GM10847 (cell line): Measurements from ENCODE around the gene FOSL2.

ENCODE experiments used
- POLR2A ChIP-seq: IDR thresholded peaks from 2 replicates; pipeline ENCODE4 v1.6.1; 2011; ENCODE audit not compliant: insufficient read length; ENCODE audit errors: extremely low read depth

FOSL2 gene

DNA sequence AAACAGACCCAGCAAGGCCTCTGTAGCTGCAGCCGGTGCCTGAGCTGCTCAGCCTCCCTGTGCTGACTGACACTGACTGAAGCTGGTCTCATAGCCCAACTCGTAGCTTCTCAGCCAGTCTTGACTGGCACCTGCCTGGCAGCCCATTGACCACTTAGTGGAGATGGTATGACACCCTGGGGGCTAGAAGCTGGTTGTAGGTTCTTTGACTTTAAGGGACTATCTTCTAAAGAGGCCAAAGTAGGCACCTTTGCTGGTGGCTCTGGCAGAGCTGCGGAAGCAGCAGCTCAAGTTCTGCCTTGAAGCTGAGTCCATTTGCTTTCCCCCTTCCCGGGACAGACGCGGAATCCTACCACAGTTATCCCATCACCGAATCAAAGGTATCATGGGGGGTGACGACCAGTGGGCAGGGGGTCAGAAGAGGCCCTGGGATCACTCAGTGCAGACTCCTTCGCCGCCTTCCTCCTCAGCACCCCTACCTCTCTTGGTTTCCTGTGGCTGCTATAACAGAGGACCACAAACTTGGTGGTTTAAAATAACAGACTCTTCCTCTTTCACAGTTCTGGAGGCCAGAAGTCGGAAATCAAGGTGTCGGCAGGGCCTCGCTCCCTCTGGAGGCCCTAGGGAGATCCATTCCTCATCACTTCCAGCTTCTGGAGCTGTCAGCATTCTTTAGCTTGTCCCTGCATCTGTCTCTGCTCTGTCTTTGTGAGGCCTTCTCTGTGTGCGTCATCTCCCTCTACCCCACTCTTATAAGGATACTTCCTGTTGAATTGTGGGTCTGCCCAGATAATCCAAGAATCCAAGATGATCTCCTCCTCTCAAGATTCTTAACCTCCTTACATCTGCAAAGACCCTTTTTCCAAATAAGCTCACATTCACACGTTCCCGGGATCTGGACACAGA, 13.7 kb upstream of the FOSL2 start:
- no peak for TF ChIP-seq POLR2A

DNA sequence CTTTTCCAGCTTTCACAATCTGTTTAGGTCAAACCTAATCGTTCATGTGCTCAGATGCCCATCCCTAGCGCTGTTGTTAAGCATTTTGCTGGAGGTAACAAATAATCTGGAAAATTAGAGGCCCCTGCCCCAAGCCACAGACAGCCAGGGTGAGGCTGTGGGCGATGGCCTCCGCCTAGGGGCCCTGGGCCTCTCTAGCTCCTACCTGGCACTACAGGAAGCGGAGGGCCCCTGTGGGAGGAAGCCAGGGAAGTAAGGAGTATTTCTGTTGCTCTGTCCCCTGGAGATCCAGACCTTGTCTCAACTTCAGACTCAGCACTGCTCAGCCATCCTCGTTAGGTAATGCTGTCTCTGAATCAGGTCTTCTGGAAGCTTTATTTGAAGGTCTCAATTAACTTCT, 12.4 kb upstream of the FOSL2 start:
- TF ChIP-seq POLR2A: no peak

DNA sequence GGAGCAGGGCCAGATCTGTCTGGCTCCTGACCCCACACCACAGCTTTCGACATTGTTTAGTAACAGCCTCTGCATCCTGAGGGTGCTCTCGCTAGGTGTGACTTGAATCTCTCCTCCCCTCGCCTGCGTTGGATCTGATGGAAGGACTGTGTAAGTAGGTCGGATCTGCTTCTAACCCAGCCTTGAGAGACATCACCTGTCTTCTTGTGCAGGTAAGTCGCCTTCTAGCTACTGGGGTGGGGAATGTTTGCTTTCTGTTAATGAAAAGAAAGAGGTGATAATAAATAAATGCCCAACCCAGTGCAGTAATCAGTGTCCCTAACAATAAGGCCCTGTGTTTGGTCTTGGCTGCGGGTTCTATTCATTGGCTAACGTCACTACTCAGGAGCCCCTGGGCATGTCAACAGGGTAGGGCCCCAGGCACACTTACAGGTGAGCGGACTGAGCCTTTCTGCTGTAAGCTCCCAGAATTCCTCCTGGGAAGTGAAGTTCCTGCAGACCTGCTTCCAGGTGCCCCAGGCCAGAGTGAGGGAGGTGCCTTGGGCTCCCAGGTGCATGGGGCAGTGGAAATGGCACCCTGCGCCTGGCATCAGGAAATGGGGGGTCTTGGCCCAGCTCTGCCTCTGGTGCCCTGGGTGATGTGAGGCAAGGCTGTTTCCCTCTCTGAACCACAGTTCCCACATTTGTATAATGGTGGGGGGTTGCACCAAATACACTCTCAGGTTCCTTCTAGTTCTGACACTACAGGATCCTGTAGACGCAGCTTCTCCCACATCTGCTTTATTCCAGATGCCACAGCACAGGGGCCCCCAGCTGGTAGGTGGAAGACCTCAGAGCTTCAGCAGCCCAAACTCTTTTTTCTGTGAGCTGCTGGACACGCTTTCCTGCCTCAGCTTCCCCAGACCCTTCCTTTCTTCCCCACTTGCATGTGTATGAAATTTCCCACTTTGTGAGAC, 11.2 kb upstream of the FOSL2 start:
- no peak for TF ChIP-seq POLR2A

DNA sequence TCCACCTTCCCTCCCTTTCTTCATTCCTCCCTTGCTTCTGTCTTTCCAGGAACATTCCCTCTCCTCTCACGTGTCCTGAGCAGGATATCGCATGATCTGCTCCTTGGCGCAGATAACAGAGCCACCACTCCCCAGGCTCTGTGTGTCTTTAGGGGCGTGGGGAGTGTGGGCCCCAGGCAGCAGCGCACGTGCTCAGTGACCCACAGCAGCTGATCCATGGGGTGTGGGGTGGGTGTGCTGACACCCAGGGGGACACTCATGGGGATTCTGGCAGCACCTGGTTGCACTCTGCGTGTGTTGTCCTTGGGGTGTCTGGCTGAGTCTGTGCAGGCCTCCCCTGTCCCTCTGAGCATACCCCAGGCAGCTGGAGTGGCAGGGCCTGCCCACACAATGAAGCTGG, 9.9 kb upstream of the FOSL2 start:
- TF ChIP-seq POLR2A: no peak

DNA sequence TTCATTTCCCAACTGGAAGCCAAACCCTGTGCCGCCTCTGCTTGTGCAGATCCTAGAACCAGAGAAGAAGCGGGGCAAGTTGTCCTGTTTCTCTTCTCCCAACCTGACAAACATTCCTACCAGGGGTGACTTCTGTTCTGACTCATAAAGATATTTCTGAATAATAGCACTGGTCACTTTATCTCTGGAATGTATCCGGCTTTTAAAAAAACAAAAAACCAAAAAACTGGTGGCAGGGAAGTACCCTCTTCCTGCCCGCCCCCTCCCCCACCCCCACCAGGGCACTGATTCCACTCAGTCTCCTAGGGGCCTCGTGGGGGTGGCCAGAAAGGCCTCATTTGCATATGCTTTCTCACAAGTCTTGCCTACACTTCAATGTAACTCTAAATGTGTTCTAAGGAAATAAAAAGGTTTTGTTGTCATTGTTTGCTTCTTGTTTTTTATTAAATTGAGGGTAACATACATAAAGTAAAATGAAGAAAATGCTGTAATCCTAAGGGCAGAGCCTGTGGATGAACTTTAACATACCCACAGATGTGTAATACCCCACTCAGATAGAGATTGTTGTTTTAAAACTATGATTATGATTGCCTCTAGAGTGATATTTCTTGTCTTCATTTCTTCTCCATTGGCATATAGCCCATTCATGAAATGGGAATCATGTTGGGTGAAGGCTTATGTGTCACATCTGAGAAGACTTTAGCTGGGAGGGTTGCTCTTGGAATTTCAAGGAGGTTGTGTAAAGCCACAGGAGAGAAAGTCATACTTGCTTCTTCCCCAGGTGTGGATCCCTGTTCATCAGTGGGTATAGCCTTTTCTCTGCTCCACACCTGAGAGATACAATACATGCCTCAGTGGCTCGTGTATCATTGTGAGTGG, 5.3 kb upstream of the FOSL2 start:
- TF ChIP-seq POLR2A: no peak

DNA sequence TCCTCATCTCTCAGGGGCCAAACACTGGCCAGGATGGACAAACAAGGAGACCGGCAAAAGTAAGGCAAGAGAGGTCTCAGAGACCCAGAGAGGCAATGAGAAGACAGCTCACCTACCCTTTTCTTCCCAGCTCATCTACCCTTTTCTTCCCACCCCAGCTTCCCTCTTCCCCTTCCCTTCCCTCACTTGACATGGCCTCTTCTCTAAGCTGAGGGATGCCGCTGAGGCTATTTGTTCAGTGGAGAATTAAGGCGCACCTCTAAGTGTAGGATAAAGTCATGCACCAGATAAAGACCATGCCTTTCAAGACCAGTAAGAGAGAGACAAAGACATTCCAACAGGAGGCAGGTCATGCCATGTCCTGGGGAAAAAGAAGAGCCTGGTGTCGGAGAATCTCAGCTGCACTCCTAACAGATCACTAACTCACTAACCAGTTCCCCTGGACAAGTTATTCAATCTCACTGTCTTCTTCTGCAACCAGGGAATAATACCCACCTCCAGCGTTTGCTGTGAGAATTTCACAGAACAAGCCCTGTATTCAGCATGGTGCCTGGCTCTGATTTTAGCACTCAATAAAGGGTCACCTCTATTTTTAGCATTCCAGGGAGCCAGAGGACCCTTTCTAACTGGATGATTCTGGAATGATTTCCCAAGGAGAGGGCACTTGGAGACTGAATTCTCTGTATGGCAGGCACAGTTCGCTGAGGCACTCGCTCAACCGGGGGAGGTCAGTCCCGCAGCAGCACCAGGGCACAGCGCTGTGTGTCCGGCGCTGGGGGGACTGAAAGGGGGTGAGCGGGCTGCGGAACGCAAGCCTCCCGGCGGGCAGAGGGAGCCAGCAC, 3.0 kb upstream of the FOSL2 start:
- TF ChIP-seq POLR2A: no peak

DNA sequence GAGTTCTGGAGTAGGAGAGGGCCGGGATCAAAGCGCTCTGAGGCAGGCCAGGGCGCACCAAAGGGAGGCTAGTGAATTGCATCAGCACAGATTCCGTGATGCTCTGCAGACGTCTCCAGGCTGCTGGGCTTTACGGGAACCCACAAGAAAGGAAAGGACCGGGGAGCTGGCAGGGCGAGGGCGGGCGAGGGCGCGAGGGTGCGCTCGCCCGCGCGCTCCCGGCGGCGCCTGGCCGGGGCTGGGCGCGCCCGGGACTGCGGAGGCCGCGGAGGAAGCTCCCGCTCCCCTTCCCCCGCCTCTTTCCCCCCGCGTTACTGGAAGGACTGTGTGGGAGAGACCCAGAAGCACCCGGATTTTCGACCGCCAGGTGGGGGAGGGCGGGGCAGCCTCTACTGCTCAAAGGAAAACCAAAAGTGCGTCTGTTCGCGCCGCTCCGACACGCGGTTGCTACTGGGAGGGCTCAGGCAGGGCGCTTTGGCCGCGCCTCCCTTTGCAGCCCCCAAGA, 2.4 kb upstream of the FOSL2 start:
- TF ChIP-seq POLR2A: peak; percentile 29

DNA sequence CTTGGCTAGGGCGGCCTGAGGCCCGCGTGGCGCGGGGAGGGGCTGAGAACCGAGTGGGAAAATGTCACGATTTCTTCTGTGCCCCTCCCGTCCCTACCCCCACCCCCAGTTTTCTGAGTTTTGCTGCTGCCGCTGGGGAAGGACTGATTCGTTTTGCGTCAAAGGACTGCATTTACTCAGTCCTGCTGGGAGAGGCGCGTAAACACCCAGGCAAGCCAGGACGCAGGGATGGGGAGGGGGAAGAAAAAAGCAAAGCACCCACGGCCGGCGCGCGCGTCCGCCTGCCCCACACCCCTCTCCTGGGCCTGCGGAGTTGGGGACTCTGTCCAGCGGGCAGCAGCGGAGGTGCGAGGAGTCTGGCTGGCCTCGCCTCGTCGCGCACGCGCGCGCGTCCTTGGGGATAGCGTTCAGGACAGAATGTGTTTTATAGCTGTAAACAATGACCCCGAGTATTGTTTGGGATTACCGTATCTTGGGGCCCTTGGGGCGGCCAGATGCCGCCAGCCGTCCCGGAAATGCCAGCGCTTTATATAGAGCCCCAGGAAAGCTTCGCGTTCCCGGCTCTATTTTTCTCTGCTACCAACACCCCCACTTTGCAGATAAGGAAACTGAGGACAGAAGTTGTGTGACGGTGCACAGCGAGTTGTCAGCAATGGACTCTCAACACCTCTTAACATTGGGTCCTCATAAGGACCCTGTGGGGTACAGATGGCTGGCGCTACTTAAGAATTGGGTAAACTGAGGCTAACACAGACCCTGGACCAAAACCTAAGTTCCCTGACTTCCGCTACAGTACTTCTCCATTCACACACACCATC, 1.7 kb upstream of the FOSL2 start:
- no peak for TF ChIP-seq POLR2A

DNA sequence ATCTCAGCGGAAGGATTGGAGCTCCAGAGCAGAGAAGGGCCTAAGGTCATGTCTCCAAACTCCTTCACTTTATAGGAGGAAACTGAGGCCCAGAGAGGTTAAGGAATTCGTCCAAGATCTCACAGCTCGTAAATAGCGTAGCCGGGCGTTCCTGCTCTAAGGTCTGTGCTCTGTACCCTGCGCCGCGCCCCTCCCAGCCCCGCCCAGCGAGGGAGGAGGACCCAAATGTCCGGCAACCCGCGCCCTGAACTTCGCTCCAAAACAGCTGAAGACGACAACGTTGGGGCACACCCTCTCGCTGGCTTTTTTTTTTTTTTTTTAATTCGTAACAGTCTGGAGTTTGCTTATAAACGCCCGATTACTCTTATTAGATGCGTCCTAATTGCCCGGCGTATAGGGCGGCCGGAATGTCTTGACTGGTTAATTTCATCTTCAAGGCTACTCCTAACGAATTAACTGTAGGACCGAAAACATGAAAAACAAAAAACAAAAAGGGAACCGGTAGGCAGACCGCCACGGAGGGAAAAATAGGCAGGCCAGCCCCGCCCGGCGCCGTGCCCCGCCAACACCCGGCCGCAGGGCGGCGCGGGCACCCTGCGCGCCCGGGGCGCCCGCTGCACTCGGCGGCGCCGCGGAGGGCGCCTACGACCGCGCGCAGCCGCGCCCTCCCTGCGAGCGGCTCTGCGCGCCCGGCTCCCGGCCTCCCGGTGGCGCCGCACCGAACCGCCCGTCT, 928 bp upstream of the FOSL2 start:
- no peak for TF ChIP-seq POLR2A

DNA sequence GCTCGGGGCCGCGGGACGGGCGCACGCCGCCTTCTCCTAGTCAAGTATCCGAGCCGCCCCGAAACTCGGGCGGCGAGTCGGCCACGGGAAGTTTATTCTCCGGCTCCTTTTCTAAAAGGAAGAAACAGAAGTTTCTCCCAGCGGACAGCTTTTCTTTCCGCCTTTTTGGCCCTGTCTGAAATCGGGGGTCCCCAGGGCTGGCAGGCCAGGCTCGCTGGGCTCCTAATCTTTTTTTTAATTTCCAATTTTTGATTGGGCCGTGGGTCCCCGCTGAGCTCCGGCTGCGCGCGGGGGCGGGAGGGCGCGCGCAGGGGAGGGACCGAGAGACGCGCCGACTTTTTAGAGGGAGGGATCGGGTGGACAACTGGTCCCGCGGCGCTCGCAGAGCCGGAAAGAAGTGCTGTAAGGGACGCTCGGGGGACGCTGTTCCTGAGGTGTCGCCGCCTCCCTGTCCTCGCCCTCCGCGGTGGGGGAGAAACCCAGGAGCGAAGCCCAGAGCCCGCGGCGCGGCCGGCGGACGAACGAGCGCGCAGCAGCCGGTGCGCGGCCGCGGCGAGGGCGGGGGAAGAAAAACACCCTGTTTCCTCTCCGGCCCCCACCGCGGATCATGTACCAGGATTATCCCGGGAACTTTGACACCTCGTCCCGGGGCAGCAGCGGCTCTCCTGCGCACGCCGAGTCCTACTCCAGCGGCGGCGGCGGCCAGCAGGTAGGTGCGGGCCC, 617 bp downstream of the FOSL2 start:
- TF ChIP-seq POLR2A: no peak

DNA sequence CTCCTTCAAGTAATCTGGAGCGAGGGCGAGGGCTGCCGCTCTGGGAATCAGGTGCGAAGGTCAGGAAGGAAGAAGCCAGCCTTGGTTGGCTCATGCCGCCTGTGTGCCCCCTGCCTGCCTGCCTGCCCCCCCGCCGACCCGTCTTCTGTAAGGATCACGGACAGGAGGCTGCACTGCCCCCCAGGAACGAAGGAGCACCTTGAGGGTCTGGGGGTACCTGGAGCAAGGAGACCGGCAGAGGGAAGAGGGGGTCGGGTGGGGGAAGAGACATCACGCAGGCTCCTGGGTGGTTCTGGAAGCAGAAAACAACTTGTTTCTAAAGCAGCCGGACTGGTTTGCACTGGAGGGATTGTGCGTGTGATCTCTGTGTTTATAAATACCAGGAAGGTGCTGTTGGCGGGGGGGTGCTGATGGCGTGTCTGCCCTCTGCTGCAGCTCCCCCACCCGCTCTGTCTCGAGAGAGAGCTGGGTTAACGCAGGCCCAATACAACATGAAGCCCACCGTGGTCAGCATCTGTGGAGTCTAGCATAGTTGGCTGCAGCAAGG, 1.7 kb downstream of the FOSL2 start:
- no peak for TF ChIP-seq POLR2A

DNA sequence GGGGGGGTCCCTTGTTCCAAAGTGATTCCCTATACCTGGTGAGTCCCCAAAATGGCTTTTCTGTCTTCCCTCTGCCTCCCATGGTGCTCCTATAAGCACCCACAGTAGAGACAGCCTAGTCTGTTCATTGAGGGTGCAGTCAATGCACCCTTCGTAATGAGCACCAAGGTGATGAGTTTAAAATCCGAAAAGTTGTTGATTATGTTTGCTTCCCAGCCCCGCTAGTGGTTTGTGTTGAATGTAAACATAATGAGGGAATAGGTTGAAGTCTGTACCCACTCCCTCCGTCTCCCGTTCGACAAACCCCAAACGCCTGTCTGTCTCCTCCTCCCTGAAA, 2.3 kb downstream of the FOSL2 start:
- TF ChIP-seq POLR2A: no peak
